EL (cell line): ENCODE results near the gene WDSUB1.

ENCODE experiments used
- DNase-seq: peaks from one replicate; pipeline ENCODE4 v3.0.0-alpha.2; 2016

WDSUB1 gene

DNA sequence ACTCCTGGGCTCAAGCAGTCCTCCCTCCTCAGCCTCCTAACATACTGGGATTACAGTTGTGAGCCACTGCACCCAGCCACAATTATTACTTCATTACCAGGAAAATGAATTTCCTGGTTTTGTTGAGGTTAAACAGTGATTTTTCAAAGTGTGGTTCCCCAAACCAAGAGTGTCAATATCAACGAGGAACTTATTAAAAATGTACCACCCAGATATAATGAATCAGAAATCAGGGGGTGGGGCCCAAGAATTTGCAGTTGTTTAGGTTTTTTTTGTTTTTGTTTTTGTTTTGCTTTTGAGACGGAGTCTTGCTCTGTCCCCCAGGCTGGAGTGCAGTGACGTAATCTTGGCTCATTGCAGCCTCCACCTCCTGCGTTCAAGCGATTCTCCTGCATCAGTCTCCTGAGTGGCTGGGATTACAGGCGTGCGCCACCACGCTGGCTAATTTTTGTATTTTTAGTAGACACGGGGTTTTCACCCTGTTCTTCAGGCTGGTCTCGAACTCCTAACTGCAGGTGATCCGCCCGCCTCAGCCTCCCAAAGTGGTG lies 94.1 kb downstream of the WDSUB1 start:
- DNase-seq: no peak

GRCh38 chr2:159188449-159188848 lies 98.1 kb downstream of the WDSUB1 start:
- DNase-seq: no peak

DNA sequence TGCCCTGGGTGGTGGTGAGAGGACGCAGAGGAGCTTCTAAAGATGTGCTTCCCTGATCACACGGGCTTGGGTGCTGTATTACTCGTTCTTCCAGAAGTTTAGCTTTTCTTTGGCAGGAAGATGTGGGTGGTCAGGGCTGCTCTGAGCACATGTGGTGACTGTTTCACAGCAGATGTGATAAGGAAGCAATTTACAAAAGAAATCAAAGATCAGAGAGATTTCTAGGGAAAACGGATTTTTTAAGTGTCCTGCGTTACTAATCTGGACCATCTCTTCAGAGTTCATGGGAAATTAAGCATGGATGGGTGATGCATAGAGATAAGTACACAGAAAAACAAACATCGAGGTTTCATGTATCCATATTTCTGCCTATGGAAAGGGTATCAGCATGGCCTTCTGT lies 99.4 kb downstream of the WDSUB1 start:
- DNase-seq: no peak

DNA sequence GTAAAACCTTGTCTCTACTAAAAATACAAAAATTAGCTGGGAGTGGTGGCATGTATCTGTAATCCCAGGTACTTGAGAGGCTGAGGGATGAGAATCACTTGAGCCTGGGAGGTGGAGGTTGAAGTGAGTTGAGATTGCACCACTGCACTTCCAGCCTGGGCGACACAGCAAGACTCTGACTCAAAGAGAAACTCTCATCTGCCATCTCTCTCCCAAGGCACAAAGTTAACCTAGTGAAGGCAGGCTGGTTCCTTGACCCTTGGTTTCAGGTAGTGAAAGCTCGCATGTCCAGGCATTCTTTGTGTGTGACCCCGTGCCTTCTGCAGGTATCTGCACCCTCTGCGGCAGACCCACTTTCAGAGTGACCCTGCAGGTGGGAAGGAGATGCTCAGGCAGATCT lies 100.0 kb downstream of the WDSUB1 start:
- no peak for DNase-seq
